ENCODE measurements around the gene ITGA2.

Gene ITGA2

DNA sequence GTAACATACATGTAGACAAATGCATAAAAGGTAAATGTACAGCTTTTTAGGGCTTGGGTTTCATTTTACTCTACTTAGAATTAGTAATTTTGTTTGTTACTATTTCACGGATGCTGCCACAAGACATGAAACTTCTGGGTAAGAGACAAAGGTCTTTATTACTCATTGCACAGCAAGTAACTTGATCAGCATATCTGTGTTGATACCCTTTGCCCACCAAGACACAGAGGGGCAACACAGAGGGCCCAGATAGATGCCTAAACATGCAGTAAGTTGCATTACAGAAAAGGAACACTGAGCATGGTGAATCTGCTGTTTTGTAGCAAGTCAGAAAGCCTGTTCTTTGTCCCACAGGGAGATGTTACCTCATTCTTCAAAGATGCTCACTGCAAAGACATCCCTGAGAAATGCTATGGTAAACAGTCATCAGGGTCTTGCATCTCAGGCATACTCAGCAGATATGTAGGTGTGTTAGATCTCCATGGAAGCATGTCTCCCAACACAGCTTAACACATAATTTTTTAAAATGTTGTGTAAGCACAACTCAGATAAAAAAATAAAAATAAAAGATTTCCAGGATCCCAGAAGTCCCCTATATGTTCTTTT lies 10.3 kb downstream of the ITGA2 start:
- TF ChIP-seq POLR2AphosphoS5 (IDR thresholded peaks at IDR 0.05; ENCODE audit: low read depth, low read length) (no peak), TAF1 (IDR thresholded peaks at IDR 0.05; ENCODE audit: borderline replicate concordance, insufficient read depth, low read length) (no peak), FOXP2 (optimal IDR thresholded peaks at IDR 0.05; ENCODE audit: borderline replicate concordance, extremely low read depth, extremely low read length, insufficient read depth) (no peak), SIN3A (IDR thresholded peaks at IDR 0.05; ENCODE audit: borderline replicate concordance, insufficient read depth, low read length) (no peak)
- TF ChIP-seq, protein P1, sequence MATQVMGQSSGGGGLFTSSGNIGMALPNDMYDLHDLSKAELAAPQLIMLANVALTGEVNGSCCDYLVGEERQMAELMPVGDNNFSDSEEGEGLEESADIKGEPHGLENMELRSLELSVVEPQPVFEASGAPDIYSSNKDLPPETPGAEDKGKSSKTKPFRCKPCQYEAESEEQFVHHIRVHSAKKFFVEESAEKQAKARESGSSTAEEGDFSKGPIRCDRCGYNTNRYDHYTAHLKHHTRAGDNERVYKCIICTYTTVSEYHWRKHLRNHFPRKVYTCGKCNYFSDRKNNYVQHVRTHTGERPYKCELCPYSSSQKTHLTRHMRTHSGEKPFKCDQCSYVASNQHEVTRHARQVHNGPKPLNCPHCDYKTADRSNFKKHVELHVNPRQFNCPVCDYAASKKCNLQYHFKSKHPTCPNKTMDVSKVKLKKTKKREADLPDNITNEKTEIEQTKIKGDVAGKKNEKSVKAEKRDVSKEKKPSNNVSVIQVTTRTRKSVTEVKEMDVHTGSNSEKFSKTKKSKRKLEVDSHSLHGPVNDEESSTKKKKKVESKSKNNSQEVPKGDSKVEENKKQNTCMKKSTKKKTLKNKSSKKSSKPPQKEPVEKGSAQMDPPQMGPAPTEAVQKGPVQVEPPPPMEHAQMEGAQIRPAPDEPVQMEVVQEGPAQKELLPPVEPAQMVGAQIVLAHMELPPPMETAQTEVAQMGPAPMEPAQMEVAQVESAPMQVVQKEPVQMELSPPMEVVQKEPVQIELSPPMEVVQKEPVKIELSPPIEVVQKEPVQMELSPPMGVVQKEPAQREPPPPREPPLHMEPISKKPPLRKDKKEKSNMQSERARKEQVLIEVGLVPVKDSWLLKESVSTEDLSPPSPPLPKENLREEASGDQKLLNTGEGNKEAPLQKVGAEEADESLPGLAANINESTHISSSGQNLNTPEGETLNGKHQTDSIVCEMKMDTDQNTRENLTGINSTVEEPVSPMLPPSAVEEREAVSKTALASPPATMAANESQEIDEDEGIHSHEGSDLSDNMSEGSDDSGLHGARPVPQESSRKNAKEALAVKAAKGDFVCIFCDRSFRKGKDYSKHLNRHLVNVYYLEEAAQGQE (IDR thresholded peaks at IDR 0.05; ENCODE audit: insufficient read depth in 1 of 2, low read depth in 2 of 2, low read length in 2 of 2), result no peak

- TF ChIP-seq SIN3A (IDR thresholded peaks at IDR 0.05; ENCODE audit: borderline replicate concordance, insufficient read depth, low read length) (no peak), FOXP2 (optimal IDR thresholded peaks at IDR 0.05; ENCODE audit: borderline replicate concordance, extremely low read depth, extremely low read length, insufficient read depth) (no peak), TAF1 (IDR thresholded peaks at IDR 0.05; ENCODE audit: borderline replicate concordance, insufficient read depth, low read length) (no peak), POLR2AphosphoS5 (IDR thresholded peaks at IDR 0.05; ENCODE audit: low read depth, low read length) (no peak)
- TF ChIP-seq, protein P1 (IDR thresholded peaks at IDR 0.05; ENCODE audit: insufficient read depth in 1 of 2, low read depth in 2 of 2, low read length in 2 of 2), result no peak
Observed at GRCh38 chr5:53001541-53001940, 12.4 kb downstream of the ITGA2 start.

GRCh38 chr5:53002491-53002890 lies 13.3 kb downstream of the ITGA2 start:
- TF ChIP-seq TAF1 (IDR thresholded peaks at IDR 0.05; ENCODE audit: borderline replicate concordance, insufficient read depth, low read length), result no peak
- no peak for TF ChIP-seq FOXP2 (optimal IDR thresholded peaks at IDR 0.05; ENCODE audit: borderline replicate concordance, extremely low read depth, extremely low read length, insufficient read depth)
- no peak for TF ChIP-seq SIN3A (IDR thresholded peaks at IDR 0.05; ENCODE audit: borderline replicate concordance, insufficient read depth, low read length)
- TF ChIP-seq, protein P1 (IDR thresholded peaks at IDR 0.05; ENCODE audit: insufficient read depth in 1 of 2, low read depth in 2 of 2, low read length in 2 of 2), result no peak
- no peak for TF ChIP-seq POLR2AphosphoS5 (IDR thresholded peaks at IDR 0.05; ENCODE audit: low read depth, low read length)

DNA sequence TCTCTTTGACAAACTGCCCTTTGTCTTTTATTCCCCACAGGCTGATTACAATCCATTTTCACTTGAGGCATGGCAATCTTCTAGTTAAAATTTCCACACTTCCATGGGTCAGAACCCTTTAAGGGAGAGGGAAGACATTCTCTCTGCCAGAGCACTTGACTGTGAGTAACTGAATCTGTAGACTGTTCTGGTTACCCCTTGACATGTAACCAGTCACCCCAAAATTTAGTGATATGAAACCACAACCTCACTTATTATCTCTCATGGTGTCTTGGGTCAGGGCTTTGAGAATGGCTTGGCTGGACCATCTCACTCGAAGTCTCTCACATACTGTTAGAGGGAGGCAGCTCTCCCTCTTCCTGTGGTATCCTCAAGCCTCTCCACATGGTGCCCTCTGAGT lies 14.0 kb downstream of the ITGA2 start:
- TF ChIP-seq POLR2AphosphoS5 (IDR thresholded peaks at IDR 0.05; ENCODE audit: low read depth, low read length) (no peak), SIN3A (IDR thresholded peaks at IDR 0.05; ENCODE audit: borderline replicate concordance, insufficient read depth, low read length) (no peak), FOXP2 (optimal IDR thresholded peaks at IDR 0.05; ENCODE audit: borderline replicate concordance, extremely low read depth, extremely low read length, insufficient read depth) (no peak), TAF1 (IDR thresholded peaks at IDR 0.05; ENCODE audit: borderline replicate concordance, insufficient read depth, low read length) (no peak)
- TF ChIP-seq, protein P1 (IDR thresholded peaks at IDR 0.05; ENCODE audit: insufficient read depth in 1 of 2, low read depth in 2 of 2, low read length in 2 of 2), result no peak

Measured in PFSK-1 (cell line).